Measurements from ENCODE around the gene KDM2B. TPM values are rescaled to one million over a fixed set of nuclear protein-coding genes. Genes with fewer than 3 reads are reported as not detected.
A peak's percentile ranks its signal among the peaks of the same experiment; 100 is the strongest.

The KDM2B gene
- total and polyA plus RNA-seq, 2 experiments from 2014 or later, result 59.4 to 161 TPM

GRCh38 chr12:121400332-121401139 is 180.3 kb downstream of the KDM2B start:
- Histone ChIP-seq H3K27ac (ENCODE audit: low read depth) (peak overlapping the region; percentile 92), H3K79me2 (replicated peaks; ENCODE audit: insufficient read depth) (peaks cover 57% of the 10 kb centered on the region)

More at GRCh38 chr12:121400332-121401139, 180.3 kb downstream of the KDM2B start:
- Mint-ChIP-seq H3K9me3 (no peaks in the 10 kb centered on the region), H3K27ac (peak overlapping the region; percentile 95), H3K27me3 (ENCODE audit: insufficient read depth, low read depth, poor library complexity) (peaks cover 4% of the 10 kb centered on the region), H3K36me3 (ENCODE audit: low read depth) (peaks cover 22% of the 10 kb centered on the region; the same call in 2 of the 3 replicates), H3K4me3 (peak overlapping the region; percentile 92), H3K4me1 (peaks cover 18% of the 10 kb centered on the region; the same call in 2 of the 3 replicates)
- no peaks in the 10 kb centered on the region for H3K27me3 ChIP-seq (ENCODE audit: insufficient read depth)
- peak overlapping the region; percentile 97 for H3K4me2 ChIP-seq
- peak overlapping the region; percentile 92 for H2AFZ ChIP-seq
- peaks cover 10% of the 10 kb centered on the region; the same call in 1 of the 2 replicates for H3K4me1 ChIP-seq (ENCODE audit: insufficient read depth)
- peaks cover 7% of the 10 kb centered on the region for H3K36me3 ChIP-seq (ENCODE audit: insufficient read depth)
- H3F3A ChIP-seq (replicated peaks; ENCODE audit: low read depth), result peaks cover 6% of the 10 kb centered on the region; the same call in 1 of the 2 replicates
- DNase-seq (ENCODE audit: low spot score) (peak; percentile 66), ATAC-seq (peak; percentile 46)
- TF ChIP-seq REST (IDR thresholded peaks at IDR 0.05; ENCODE audit: unreplicated experiment) (no peak), EZH2 (IDR thresholded peaks at IDR 0.05; ENCODE audit: low read depth, unreplicated experiment) (no peak), STAT1 (IDR thresholded peaks at IDR 0.05; ENCODE audit: unreplicated experiment) (no peak), ZNF462 (CRISPR knock-in tag; IDR thresholded peaks at IDR 0.05) (no peak), EZH2phosphoT487 (IDR thresholded peaks at IDR 0.05; ENCODE audit: unreplicated experiment) (no peak)
- peaks cover 22% of the 10 kb centered on the region for H4K20me1 ChIP-seq (replicated peaks; ENCODE audit: insufficient read depth)
- H3K9me2 ChIP-seq (ENCODE audit: insufficient read depth), result no peaks in the 10 kb centered on the region
- peak overlapping the region; percentile 99 for H3K4me3 ChIP-seq

Data from GM23338 (cell line).